Esophagus squamous epithelium (tissue), 4 donors: ENCODE results near the gene PPM1F.

Source experiments
- POLR2A ChIP-seq, 4 donors: fragments of 450-650 bp; IDR thresholded peaks; one replicate each; pipeline ENCODE4 v1.6.1; 2017; ENCODE audit warnings: antibody characterized with exemption in 4 of 4, mild to moderate bottlenecking in 4 of 4, moderate library complexity in 3 of 4
- TF ChIP-seq, protein P1 (sequence below), 6 experiments: fragments of 450-650 bp in 4 of 6; fragments of 200-600 bp in 2 of 6; sonication (generic) in 2 of 6; IDR thresholded peaks; one replicate each; pipeline ENCODE4 v1.5.1; 2016 to 2019; ENCODE audit warnings: antibody characterized with exemption in 6 of 6, mild to moderate bottlenecking in 4 of 6, moderate library complexity in 4 of 6

DNA sequence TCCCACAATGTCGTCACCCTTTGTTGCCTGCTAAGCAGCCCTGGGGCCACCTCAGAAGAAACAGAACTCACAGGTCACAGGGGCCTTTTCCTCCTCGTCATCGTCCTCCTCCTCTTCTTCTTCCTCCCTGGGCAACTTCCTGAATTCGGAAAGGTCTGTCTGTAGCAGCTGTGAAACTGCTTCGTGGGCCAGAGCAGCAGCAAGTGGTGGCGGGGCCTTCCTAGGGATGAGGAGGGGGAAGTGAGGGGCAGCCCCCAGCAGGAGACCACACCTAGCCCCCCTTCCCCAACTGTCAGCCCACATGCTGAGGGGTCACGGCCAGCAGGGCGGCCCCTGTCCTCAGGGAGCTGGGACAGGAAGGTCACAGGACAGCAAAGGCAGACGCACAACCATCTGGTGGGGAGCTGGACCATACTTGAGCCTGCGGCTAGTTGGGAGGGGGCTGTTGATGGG lies 13.2 kb downstream of the PPM1F start:
- TF ChIP-seq, protein P1, sequence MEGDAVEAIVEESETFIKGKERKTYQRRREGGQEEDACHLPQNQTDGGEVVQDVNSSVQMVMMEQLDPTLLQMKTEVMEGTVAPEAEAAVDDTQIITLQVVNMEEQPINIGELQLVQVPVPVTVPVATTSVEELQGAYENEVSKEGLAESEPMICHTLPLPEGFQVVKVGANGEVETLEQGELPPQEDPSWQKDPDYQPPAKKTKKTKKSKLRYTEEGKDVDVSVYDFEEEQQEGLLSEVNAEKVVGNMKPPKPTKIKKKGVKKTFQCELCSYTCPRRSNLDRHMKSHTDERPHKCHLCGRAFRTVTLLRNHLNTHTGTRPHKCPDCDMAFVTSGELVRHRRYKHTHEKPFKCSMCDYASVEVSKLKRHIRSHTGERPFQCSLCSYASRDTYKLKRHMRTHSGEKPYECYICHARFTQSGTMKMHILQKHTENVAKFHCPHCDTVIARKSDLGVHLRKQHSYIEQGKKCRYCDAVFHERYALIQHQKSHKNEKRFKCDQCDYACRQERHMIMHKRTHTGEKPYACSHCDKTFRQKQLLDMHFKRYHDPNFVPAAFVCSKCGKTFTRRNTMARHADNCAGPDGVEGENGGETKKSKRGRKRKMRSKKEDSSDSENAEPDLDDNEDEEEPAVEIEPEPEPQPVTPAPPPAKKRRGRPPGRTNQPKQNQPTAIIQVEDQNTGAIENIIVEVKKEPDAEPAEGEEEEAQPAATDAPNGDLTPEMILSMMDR (IDR thresholded peaks at IDR 0.05), result no peak
- TF ChIP-seq POLR2A (IDR thresholded peaks at IDR 0.05), result peak in 1 of 4 donors; percentile 21
